ENCODE results near the gene ADAM33. TPM values are rescaled to one million over a fixed set of nuclear protein-coding genes. Genes with fewer than 3 reads are reported as not detected.

ADAM33 gene
- total and polyA plus RNA-seq, 2 of the 8 experiments (the other 6 are each of a cell fraction or from before 2014, with no cell fraction given), result 4.2 to 6.0 TPM

DNA sequence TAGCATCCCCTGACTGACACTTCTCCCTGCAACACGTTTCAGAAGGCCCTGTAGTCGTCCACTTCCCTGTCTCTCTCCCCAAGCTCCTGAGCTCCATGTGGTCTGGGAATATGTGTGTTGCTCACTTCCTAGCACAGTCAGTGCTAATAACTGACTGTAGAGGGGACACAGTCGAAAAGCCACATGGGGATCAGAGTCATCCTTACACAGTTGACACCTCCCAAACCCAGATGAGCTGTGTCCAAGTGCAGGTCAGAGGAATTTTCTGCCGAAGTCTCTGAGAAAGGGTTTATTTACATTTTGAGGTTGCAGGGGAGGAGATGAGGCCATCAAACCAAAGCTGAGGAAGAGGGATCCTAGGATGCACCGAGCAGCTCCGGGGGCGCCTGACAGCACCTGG is 3.5 kb upstream of the ADAM33 start (continued):
- no peak for TF ChIP-seq PHF8 (conservative IDR thresholded peaks at IDR 0.05; ENCODE audit: low read depth, low read length)
- no peak for TF ChIP-seq KDM4A (IDR thresholded peaks at IDR 0.05; ENCODE audit: low read depth, low read length, severe bottlenecking)
- no peak for TF ChIP-seq GTF2F1 (IDR thresholded peaks at IDR 0.05; ENCODE audit: borderline replicate concordance, low read depth, low read length)

Measured in H1 (cell line).